HG03521 (cell line): Measurements from ENCODE around the gene UNC80.
"Not testable (repeated sequence)": the region's sequence is repeated elsewhere in the genome, so short reads cannot be mapped to it uniquely, and the experiment has no call there.

Experiments used
- ATAC-seq: cut with Tn5 transposase; IDR thresholded peaks from one replicate; pipeline ENCODE4 v1.9.1; 2021; ENCODE audit warnings: mild to moderate bottlenecking, moderate library complexity; ENCODE audit not compliant: unreplicated experiment

The UNC80 gene, protein sequence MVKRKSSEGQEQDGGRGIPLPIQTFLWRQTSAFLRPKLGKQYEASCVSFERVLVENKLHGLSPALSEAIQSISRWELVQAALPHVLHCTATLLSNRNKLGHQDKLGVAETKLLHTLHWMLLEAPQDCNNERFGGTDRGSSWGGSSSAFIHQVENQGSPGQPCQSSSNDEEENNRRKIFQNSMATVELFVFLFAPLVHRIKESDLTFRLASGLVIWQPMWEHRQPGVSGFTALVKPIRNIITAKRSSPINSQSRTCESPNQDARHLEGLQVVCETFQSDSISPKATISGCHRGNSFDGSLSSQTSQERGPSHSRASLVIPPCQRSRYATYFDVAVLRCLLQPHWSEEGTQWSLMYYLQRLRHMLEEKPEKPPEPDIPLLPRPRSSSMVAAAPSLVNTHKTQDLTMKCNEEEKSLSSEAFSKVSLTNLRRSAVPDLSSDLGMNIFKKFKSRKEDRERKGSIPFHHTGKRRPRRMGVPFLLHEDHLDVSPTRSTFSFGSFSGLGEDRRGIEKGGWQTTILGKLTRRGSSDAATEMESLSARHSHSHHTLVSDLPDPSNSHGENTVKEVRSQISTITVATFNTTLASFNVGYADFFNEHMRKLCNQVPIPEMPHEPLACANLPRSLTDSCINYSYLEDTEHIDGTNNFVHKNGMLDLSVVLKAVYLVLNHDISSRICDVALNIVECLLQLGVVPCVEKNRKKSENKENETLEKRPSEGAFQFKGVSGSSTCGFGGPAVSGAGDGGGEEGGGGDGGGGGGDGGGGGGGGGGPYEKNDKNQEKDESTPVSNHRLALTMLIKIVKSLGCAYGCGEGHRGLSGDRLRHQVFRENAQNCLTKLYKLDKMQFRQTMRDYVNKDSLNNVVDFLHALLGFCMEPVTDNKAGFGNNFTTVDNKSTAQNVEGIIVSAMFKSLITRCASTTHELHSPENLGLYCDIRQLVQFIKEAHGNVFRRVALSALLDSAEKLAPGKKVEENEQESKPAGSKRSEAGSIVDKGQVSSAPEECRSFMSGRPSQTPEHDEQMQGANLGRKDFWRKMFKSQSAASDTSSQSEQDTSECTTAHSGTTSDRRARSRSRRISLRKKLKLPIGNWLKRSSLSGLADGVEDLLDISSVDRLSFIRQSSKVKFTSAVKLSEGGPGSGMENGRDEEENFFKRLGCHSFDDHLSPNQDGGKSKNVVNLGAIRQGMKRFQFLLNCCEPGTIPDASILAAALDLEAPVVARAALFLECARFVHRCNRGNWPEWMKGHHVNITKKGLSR (N-terminal part only)

DNA sequence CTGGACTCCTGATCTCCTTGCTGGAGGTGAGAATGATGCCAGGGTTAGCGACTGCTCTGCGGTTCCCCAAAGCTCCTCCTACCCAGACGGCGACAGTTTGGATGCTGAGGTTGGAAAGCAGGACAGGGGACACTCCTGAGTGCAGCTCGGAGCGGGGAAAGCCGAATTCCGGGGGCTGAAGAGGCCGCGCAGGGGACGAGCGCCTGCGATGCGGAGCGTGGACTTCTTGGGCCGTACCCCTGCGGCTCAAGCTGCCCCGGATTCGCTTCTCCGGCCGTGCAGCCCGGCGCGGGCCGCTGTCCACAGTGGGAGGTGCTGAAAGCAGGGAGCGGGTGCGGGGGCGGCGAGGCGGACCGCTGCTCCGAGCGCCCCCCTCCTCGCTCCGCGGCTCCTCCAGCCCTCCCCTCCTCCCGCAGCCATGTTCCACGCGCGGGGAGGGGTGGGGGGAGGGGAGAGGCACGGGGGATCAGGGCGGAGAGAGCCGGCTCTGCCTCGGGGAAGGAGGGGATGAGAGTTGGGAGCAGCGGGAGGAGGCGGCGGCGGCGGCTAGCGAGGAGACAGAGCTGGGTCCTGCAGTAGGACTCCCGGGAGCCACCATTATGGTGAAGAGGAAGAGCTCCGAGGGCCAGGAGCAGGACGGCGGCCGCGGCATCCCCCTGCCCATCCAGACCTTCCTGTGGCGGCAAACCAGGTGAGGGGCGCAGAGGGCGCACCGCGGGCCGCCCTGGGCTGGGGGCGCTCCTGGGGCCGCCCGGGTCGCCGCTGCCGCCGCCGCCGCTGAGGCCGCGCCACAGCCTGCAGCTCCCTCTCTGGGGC, at the start of gene UNC80:
Gene UNC80, plus strand, starts transcription at position 359 of the 816 bp plus-strand sequence. Its CDS starts 241 bp downstream, at position 600.
- ATAC-seq, result no peak

DNA sequence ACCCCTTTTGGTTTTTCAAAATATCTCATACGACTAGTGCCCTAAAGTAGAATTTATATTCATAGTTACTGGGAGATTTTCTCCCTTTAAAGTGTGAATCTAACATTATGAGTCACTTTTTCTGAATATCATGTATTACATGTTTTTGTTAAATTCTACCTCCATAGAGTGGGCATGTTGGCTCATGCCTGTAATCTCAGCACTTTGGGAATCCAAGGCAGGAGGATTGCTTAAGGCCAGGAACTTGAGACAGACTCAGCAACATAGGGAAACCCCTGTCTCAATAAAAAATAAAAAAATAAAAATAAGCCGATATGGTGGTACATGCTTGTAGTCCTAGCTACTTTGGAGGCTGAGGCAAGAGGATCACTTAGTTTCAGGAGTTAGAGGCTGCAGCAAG, 45.3 kb upstream of the UNC80 start:
- no peak for ATAC-seq

DNA sequence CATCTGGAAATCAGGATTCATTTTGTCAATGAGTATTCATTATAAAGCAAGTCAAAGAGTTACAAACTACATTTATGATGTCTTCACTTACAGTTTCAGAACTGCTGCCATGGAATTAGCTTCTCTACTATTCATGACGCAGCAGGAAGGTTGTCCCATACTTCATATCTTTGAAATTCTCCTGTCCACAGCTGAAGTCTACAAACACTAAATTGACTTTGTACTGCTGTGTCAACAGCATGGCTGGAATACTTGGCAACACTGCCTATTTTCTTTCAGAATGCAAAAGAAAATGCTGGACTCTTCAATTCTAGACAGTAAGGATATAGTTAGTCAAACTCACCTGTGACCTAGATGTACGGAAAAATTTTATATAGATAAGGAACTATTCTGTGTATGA, 44.6 kb upstream of the UNC80 start:
- no peak for ATAC-seq

DNA sequence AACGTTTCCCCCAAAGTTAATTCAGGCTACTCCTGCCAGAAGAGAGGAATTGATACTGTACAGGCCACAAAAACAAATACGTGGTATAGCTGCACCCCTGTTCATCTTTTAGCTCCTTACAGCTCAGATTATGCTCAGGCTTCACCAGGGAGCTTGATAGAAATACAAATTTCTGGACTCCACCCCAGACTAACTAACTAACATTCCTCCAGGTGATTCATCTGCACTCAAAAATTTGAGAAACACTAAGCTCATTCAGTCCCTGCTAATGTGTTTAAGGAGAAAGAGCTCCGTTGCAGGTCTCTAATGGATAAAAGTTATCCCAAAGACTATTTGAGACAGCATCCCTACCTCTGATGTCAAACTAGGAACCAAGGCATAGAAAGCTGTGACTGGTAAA, 36.8 kb upstream of the UNC80 start:
- ATAC-seq, result no peak

DNA sequence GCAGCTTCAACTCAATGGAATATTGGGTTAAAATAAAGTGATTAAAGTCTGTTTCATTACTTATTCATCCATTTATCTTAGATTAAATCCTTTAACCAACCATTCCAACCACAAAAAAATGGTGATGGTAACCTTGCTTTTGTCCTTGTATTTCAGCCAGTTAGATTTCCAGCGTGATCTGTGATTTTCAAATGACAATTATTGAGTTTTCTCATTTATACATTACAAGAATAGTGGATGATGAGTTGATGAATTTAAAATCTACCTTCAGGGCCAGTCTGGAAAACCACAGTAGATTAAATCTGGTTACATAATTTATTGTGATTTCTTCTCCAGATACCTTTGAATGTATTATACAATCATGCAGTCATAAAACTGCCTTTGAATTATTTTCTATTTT, 29.7 kb upstream of the UNC80 start:
- ATAC-seq, result no peak

DNA sequence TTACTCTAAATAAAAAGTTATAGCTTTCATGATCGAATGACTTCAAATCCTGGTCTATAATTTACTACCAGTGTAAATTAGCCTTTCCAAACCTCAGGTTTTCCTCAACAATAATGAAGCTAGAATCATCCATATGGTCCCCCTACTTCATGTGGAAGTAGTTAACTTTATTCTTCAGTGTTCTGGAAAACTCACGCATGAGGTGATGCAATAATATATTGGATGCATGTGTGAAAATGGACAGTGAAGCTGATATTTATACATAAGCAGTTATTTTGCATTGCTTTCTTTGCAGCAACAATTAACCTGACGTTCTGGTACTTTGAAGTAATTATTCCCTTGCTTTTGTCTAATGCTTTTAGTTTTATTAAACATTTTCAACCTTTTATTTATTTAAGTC, 18.6 kb upstream of the UNC80 start:
- ATAC-seq, result no peak

DNA sequence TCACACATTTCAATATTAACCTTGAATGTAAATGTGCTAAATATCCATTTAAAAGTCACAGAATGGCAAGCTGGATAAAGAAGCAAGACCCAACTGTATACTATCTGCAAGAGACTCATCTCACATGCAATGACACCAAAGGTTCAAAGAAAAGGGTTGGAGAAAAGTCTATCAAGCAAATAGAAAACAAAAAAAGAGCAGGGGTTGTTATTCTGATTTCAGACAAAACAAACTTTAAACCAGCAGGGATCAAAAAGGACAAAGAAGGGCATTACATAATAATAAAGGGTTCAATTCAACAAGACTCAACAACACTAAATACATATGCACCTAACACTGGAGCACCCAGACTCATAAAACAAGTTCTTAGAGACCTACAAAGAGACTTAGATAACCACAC, 14.5 kb upstream of the UNC80 start:
- ATAC-seq, result no peak

DNA sequence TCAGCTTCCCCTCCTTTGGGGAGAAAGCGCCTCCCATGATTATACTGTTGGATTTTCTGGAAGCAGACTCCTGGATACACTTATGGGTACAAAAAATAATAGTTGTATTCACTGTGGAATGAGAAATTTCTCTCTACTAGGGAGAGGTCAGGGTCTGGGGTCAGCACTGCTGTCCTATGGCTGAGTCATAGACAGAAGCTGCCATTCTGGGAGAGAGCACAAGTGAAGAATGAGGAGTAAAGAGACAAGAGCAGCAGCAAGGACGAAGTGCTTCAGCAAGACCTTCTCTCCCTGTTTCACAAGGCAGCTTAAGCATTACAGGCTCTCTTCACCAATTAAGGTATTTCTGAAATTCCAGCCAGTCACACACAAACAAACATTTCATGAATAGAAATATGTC, 10.1 kb upstream of the UNC80 start:
- no peak for ATAC-seq

DNA sequence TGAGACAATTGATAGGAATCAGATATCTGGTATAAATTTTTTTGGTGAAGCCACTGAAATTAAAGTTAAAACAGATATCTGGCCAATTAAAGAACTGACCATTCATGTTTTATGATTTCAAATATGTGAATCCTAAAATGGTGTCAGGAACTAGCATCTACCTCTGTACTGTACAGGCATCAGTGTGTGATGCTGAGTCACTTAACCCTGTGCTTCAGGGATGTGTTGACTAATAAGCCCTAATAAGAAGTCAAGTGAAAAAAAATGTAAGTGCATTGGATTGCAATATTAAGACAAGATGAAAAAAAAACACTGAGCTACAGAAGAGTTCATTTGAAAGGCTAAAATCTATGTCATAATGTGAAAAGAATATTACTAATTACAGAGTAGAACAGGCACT, 9.1 kb upstream of the UNC80 start:
- ATAC-seq, result no peak

DNA sequence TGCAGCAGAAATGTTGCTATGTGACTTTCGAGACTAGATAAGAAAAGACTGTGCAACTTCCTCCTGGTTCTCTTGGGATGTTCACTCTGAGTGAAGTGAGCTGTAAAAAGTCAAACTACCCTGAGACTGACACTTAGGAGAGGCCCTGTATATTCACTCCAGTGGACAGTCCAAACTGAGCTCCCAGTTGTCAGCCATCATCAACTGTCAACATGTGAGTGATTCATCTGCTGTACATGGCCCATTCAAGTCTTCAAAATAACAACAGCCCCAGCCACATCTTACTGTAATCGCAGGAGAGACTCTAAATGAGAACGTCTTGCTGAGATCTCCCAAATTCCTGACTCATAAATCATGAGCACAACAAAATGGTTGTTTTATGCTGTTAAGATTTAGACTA, 8.5 kb upstream of the UNC80 start:
- ATAC-seq, result no peak

DNA sequence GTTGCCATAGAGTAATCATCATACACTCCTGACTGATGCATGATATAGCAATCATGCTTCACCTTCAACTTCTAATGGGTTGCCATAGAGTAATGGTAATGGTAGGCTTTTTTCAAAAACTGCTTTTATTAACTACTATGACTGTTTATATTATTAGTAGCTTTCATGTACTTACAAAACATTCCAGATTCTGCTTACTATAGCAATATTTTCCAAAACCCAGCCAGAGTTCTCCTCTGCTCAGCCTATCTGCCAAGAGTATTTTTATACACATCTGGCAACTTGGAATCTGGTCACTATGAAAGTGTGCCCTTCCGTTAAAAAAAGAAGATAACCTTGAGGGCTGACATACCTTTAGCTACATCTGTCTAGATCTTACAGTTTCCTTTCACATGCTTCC, 5.0 kb upstream of the UNC80 start:
- ATAC-seq, result no peak

DNA sequence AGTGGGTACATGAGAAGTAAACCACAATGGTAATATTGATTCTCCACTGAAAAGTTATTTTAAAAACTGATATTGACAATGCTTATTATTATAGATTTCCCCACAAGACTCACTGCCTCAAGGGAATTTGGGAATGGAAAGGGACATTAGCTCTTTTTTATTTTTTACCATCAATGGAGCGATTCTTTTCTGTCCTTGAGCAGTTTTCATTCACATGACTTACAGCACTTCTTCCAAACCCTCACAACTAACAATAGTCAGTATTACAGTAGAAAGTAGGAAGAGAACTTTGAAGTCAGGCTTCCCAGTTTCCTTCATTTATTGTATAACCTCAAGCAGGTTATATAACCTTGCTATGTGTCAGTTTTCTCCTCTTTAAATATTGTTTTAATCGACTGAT, 4.3 kb upstream of the UNC80 start:
- no peak for ATAC-seq

DNA sequence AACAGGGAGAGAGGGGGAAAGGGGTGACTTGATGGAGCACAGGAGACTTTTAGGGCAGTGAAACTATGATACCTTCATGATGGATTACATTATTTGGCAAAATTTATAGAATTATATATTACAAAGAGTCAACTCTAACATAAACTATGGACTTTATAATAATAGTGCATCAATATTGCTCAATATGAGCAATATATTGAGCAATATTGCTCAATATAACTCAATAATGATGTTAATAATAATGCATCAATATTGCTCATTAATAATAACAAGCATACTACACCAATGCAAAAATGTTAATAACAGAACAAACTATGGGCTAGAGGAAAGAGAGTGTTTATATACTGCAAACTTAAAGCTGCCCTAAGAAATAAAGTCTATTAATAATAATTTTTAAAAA, 3.1 kb upstream of the UNC80 start:
- no peak for ATAC-seq

DNA sequence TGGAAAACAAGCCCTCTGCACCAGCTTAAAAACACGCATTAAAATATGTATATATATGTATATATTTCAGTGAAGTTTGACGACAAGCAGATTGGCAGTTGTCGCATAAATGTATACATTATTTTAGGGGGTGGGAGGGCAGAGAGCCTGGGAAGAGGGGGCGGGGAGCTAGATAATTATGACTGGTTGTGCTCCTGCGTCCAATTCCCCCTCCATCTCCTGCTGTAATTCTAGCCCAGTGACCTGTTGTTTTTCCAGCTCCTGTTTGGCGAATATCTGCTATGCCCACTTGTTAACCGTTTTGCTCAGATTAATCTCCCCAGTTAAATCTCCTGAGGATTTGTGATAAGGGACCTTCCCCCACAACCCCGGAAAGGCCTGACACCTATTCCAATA, 656 bp downstream of the UNC80 start:
- ATAC-seq, result no peak

DNA sequence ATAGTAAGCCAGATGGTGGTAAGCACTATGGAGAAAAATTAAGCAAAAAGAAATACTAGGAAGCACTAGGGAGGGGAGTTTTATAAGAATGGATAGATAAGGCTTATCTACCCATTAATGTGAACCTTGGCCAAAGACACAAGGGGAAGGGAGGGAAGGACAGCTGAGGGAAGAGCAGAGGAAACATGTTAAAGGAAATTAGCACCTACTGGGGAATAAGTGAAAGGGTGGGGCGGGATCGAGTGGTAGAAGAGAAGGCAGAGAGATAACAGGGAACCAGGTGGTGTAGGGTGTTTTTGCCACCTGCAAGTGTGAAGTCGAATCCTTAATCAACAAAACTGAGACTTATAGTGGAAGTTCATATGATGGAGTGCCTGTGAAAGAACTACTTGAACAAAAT, 1.7 kb downstream of the UNC80 start:
- no peak for ATAC-seq

DNA sequence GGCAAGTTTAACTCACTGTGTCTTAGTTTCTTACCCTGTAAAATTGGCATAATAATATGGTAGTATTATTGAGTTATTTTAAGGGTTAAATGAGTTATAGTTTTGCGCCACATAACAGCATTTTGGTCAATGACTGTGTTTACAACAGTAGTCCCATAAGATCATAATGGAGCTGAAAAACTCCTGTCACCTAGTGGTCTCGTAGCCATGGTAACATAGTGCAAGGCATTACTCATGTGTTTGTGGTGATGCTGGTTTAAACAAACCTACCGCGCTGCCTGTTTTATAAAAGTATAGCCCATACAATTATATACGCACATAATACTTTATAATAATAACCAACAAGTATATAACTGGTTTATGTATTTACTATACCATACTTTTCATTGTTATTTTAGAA, 15.8 kb downstream of the UNC80 start:
- ATAC-seq, result no peak

DNA sequence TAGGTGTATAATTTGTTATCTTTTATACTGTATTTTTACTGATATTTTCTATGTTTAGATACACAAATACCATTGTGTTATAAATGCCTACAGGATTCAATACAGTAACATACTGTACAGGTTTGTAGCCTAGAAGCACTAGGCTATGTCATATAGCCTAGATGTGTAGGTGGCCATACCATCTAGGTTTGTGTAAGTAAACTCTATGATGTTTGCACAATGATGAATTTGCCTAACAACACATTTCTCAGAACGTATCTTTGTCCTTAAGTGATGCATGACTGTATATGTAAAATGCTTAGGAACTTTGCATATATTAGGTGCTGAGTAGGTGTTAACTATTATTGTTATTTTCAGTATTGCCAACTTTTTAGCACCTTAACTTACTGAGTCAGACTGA, 17.3 kb downstream of the UNC80 start:
- ATAC-seq, result no peak

DNA sequence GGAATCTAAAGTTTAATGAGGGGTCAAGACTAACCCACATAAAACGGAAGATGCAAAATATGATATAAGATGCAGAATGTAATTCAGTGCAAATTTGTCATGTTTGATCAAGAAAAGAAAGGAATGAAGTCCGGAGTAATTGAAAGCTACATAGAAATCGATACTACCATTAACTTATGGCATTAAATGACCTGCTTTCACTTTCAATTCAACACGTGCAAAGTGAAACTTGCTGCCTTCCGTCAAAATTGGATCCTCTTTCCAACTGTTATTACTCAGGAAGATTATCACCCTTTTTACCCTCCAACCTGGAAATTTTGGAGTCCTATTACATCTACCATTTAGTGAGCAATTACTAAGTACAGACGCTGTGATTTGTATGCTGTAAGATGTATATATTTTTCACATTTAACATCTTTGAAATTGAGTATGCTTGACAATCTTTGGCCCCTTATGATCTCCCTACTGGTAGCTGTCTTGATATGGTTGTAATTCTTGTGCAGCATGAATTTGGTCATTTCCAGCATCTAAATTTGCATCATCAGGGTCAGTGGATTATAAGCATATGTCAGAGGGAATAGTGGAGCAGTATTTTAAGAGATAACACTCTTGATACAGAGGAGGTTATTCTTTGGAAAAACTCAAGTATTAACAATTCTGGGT, 18.6 kb downstream of the UNC80 start:
- no peak for ATAC-seq

DNA sequence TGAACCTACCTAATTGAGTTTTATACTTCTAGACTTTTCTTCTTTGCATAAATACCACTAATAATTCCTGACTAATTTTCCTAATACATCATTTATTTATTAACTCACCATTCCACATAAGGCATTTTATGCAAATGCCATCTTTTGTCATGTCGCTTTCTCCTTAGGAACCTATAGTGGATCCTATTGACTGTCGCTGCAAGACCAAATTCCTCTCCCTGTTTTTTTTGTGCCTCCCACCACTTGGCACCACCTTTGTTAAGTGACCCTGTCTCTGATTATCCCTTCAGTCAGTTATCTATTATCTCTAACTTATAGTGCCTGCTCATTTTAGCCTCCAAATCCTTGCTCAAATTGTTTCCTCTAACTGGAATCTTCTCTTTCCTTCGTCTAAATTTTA, 19.5 kb downstream of the UNC80 start:
- no peak for ATAC-seq

DNA sequence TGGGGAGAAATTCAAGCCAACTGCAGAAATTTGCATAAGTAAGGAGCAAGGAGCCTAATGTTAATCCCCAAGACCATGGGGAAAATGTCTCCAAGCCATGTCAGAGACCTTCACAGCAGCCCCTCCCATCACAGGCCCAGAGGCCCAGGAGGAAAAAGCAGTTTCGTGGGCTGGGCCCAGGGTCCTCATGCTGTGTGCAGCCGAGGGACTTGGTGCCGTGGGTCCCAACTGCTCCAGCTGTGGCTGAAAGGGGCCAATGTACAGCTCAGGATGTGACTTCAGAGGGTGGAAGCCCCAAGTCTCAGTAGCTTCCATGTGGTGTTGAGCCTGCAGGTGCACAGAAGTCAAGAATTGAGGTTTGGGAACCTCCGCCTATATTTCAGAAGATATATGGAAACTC, 23.8 kb downstream of the UNC80 start:
- not testable (repeated sequence) for ATAC-seq
